ENCODE data around the gene HSD17B2. TPM values are rescaled to one million over a fixed set of nuclear protein-coding genes. Genes with fewer than 3 reads are reported as not detected.
"Not testable (repeated sequence)": the region's sequence is repeated elsewhere in the genome, so short reads cannot be mapped to it uniquely, and the experiment has no call there.

The HSD17B2 gene, protein sequence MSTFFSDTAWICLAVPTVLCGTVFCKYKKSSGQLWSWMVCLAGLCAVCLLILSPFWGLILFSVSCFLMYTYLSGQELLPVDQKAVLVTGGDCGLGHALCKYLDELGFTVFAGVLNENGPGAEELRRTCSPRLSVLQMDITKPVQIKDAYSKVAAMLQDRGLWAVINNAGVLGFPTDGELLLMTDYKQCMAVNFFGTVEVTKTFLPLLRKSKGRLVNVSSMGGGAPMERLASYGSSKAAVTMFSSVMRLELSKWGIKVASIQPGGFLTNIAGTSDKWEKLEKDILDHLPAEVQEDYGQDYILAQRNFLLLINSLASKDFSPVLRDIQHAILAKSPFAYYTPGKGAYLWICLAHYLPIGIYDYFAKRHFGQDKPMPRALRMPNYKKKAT
- total RNA-seq: 181 and 215 TPM in 2 replicates

DNA sequence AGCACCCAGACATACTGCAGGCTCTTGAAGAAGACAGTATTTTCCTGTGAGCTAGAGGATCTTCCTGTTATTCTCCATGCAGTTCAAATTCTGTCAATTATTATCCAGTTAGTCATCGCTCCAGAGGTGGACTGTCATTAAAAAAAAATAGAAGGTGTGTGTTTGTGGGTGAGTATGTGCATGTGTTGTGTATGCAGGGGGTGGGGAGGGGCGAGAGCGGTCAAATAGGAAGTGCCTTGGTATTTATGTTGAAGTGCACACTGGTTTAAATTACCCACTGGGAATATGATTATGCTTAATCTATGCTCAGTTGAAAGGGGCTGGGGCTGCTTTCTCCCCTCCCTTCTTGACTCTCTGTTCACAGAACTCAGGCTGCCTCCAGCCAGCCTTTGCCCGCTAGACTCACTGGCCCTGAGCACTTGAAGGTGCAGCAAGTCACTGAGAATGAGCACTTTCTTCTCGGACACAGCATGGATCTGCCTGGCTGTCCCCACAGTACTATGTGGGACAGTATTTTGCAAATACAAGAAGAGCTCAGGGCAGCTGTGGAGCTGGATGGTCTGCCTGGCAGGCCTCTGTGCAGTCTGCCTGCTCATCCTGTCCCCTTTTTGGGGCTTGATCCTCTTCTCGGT is at the start of gene HSD17B2:
TSS of gene HSD17B2 (plus strand) at position 273 of the 632 bp plus-strand sequence. CDS start at position 445, 172 bp downstream.
- peak; percentile 69 for DNase-seq

DNA sequence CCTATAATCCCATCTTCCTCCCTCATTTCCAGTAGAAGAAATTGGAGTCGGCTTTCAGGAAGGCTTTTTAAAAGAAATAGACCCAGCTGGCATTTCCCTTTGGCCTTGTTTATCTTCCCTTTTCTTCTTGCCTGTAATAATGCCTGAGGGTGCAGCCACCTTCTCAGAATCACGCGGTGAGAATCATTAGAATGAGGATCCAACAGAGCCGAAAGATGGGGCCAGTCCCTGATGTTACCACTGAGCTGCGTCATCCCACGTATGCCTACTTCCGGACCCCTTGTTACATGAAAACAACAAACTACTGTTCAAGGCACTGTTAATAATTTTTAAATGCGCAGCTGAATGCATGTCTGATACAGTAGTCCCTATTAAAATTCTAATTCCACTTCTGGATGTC is 47.9 kb upstream of the HSD17B2 start:
- DNase-seq: no peak

- DNase-seq: no peak
Observed at GRCh38 chr16:81987706-81988105, 47.3 kb upstream of the HSD17B2 start.

GRCh38 chr16:81992859-81993258 is 42.2 kb upstream of the HSD17B2 start:
- no peak for DNase-seq

GRCh38 chr16:81994485-81994884 is 40.6 kb upstream of the HSD17B2 start:
- DNase-seq: no peak

GRCh38 chr16:81995651-81996050 is 39.4 kb upstream of the HSD17B2 start:
- peak; percentile 84 for DNase-seq

DNA sequence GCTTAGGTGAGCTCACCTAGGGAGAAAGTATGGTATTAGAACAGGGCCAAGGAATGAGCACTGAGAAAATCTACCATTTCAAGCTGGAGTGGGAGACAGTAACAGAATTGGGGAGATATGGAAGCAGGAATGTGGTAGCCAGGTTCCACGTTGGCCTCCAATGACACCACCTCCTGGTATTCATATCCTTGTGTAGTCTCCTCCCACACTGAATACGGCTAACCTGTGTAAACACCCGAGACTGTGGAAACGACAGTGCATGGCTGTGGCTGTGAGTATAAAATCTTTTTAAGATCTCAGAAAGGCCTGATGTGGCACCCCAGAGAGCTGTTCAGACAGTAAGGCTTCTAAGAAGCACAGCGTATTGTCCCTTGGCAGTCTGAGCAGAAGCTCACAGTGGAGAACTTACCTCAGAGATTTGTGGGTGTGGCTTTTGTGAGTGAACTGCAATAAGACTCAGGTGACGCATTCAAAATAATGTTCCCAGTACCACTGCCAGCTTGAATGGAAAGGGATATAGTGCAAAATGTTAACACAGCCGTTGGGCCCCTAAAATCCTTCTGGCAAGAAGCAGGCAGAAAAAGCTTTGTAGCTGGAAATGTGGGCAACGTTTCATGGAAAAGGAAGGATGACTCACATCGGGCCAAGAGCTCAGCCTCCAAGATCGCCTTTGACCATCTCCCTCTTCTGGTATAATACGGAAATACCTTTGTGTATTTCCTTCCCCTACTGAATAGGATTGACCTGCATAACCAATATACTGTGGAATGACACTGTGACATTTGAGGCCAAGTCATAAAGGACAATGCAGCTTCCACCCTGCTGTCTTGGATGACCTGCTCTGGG is 38.2 kb upstream of the HSD17B2 start:
- peak; percentile 94 for DNase-seq

DNA sequence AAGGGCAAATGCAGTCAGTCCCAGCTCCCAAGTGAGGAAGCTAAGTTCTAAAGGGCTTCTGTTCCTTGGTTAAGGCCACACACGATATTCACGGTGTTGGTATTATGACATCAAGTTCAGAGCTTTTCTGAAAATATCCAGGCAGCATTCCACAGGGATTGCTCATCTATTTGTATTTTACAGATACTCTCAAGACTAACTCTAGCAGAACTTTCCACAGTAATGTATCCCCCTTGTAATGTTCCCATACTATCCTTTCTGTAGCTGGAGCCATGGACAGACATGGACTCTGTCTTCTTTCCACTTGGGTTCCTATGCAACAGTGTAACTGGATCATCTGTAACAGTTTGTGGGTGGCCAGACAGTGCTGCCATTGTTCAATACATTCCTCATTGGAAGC is 37.3 kb upstream of the HSD17B2 start:
- peak; percentile 86 for DNase-seq

GRCh38 chr16:82002831-82003230 is 32.2 kb upstream of the HSD17B2 start:
- no peak for DNase-seq

GRCh38 chr16:82004601-82005000 is 30.5 kb upstream of the HSD17B2 start:
- no peak for DNase-seq

GRCh38 chr16:82005027-82005830 is 29.8 kb upstream of the HSD17B2 start:
- DNase-seq: peak; percentile 59

DNA sequence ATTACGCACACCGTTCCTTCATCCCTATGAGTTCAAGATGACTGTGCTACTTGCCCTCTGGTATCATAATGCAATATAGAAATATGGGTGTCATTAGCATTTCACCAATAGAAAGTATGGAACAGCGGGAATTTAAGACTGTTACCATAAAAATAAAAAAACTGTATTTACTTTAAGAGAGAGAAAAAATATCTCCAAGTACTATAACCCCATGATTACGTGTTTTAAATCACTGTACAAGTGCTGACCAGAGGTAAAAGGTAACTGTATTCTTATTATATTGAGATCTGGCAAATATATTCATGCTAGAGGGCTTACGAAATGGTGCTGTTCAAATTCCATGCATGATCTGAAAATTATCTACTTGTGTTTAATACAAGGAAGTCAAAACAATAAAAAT is 29.0 kb upstream of the HSD17B2 start:
- DNase-seq: no peak

GRCh38 chr16:82007189-82007588 is 27.9 kb upstream of the HSD17B2 start:
- no peak for DNase-seq

GRCh38 chr16:82008957-82009592 is 26.0 kb upstream of the HSD17B2 start:
- no peak for DNase-seq

DNA sequence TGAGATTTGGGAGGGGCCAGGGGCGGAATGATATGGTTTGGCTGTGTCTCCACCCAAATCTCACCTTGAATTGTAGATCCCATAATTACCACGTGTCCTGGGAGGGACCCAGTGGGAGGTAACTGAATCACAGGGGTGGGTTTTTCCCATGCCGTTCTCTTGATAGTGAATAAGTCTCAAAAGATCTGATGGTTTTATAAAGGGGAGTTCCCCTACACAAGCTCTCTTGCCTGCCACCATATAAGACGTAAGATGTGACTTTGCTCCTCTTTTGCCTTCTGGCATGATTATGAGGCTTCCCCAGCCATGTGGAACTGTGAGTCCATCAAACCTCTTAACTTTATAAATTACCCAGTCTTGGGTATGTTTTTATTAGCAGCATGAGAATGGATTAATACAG is 25.3 kb upstream of the HSD17B2 start:
- DNase-seq: not testable (repeated sequence)

DNA sequence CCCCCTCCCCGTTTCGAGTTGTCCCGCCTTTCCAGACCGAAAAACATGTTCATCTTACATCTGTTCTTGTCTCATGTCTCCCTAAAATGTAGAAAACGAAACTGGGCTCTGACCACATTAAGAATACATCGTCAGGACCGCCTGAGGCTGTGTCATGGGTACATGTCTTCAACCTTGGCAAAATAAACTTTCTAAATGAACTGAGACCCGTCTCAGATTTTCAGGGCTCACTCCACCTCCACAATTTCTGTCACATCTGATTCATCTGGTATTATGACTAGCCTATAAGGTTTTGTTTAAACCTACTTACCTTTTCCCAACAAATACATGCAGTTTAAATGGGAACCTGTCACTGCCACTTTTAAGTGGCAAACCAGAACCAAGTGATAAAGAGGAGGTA is 24.4 kb upstream of the HSD17B2 start:
- no peak for DNase-seq

DNA sequence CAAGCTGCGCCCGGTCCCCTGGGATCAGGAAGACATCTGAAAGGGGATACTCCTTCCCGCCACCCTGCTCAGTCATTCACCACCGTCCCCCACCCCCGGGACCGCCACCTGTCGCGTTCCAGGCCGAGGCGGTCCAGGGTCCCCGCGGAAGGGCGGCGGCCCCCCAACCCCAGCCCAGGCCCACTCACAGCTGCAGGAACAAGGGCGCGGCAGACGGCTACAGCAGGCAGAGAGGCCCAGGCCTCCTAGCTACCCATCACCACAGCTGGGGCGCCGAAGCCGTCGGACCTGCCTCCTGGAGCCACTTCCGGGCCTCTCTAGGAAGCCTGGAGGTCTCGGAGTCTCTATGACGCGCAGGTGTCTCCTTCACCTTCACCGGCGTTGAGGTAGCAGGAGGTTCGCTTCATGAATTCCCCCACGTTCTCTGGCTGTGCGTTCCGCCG is 23.8 kb upstream of the HSD17B2 start, which contains the start of gene SDR42E1:
TSS of gene SDR42E1 (minus strand) at position 272 of the 443 bp plus-strand sequence. CDS start 10,612 bp downstream, outside the sequence.
- DNase-seq: peak; percentile 61

DNA sequence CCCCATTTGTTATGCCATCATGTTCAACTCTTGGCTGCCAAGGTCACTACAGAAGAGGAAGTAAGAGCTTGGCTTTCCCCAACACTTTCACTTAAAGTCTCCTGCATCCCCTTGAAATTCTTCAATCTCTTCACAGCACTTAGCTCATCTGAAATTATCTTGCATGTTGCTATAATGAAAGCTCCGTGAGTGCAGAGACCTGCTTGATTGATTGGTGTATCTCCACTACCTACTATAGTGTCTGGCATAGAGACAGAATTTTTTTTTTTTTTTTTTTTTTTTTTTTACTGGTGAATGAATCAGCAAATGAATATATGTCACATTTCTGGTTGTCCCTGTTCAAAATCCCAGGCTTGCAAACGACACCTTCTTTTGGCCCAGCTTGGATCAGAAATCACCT is 21.9 kb upstream of the HSD17B2 start:
- DNase-seq: no peak

DNA sequence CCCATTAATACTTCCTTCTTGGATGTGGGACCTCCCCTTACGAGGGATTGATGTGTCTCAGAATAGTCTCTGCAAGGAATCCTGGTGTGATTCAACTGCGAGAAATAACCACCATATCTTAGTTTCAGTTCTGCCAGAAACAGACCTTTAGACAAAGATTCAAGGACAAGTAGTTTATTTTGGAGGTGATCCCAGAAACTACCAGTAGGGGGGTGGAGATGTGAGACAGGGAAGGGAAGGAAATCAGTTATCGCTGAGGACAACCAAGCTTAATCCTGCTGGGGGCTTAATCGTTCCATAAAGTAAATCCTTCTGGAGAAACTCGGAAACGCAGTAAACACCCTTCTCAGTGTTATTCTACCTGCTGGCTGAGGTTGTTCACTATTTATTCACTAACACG is 18.8 kb upstream of the HSD17B2 start:
- DNase-seq: peak; percentile 84

- no peak for DNase-seq
Observed at GRCh38 chr16:82016964-82017363, 18.1 kb upstream of the HSD17B2 start.

GRCh38 chr16:82017911-82018568 is 17.0 kb upstream of the HSD17B2 start:
- DNase-seq: no peak

All from dermis blood vessel endothelial cell (primary cell).